ENCODE data around the gene IGFN1. TPM values are rescaled to one million over a fixed set of nuclear protein-coding genes. Genes with fewer than 3 reads are reported as not detected.
"Not testable (repeated sequence)": the region's sequence is repeated elsewhere in the genome, so short reads cannot be mapped to it uniquely, and the experiment has no call there.

The IGFN1 gene
- total and polyA plus RNA-seq, 9 of the 15 experiments (the other 6 are each of a cell fraction or from before 2014, with no cell fraction given) = 0.04 TPM; not detected in 8

- TF ChIP-seq KAT2B (IDR thresholded peaks at IDR 0.05; ENCODE audit: low read depth, low read length) (no peak), SMAD1 (IDR thresholded peaks at IDR 0.05; ENCODE audit: low read depth, low read length, partially characterized antibody) (no peak)
Observed at GRCh38 chr1:201157949-201158348, 32.7 kb upstream of the IGFN1 start (continued).

DNA sequence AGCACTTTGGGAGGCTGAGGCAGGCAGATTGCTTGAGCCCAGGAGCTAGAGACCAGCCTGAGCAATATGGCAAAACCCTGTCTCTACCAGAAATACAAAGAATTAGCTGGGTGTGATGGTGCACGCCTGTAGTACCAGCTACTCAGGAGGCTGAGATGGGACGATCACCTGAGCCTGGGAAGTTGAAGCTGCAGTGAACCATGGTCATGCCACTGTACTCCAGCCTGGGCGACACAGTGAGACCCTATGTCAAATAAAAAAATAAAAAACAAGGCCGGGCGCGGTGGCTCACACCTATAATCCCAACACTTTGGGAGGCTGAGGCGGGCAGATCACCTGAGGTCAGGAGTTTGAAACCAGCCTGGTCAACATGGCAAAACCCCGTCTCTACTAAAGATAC lies 27.6 kb upstream of the IGFN1 start:
- FAIRE-seq; H2AFZ ChIP-seq (ENCODE audit: low read depth, low read length); H3K36me3 ChIP-seq (ENCODE audit: control insufficient read depth, insufficient read depth, low read length); intact Hi-C loops (cut with micrococcal nuclease); DNase-seq (ENCODE audit: extremely low read depth in 1 of 4, low spot score in 3 of 4); H3K9me3 ChIP-seq (replicated peaks; ENCODE audit: control insufficient read depth, insufficient read depth, low read depth, low read length); H3K27me3 ChIP-seq (ENCODE audit: control insufficient read depth in 2 of 2, insufficient read depth in 2 of 2, low read length in 2 of 2); H3K9ac ChIP-seq (ENCODE audit: insufficient read depth in 1 of 2, low read depth in 2 of 2, low read length in 2 of 2); H3K79me2 ChIP-seq (ENCODE audit: control insufficient read depth, insufficient read depth, low read length); H3K4me2 ChIP-seq (ENCODE audit: insufficient read depth, low read length); H4K20me1 ChIP-seq (replicated peaks; ENCODE audit: control insufficient read depth, insufficient read depth, low read length); in situ Hi-C loops (cut with MboI); H3K9me1 ChIP-seq (ENCODE audit: control insufficient read depth, insufficient read depth, low read length); ATAC-seq; CTCF ChIA-PET (ENCODE audit: low intra/inter-chr PET ratio); BruUV-seq (replicated peaks); H3K27ac ChIP-seq (ENCODE audit: extremely low read depth, low read depth, low read length); H3K4me3 ChIP-seq: not testable (repeated sequence)
- POLR2A ChIA-PET = interaction anchor here (0.6 to 1.7 kb wide), 2 partner anchors 9 to 37 kb away, joined by 3 to 6 read pairs; partner anchors contain the start of gene TMEM9
- WGBS (ENCODE audit: insufficient coverage, low coverage, missing lambda C conversion rate) = 67% methylated on average over 8 of the region's 8 CpGs
- peaks cover 4 to 14% of the 10 kb centered on the region in 2 experiments; a peak in 3 of 5 replicates for H3K4me1 ChIP-seq (replicated peaks in 1 of 2; ENCODE audit: control insufficient read depth in 2 of 2, insufficient read depth in 2 of 2, low read length in 2 of 2)

DNA sequence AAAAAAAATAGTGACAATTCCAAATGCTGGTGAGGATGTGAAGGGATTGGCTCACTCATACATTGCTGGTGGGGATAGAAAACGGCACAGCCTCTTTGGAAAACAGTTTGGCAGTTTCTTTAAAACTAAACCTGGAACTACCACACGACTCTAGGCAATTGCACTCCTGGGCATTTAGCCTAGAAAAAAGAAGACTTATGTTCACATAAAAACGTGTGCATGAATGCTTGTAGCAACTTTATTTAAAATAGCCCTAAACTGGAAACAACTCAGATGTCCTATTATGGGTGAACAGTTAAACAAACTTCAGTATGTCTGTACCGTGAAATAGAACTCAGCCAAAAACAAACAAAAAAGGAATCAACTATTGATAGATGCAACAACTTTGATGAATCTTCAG lies 26.9 kb upstream of the IGFN1 start:
- FAIRE-seq = no peak
- H3K9ac ChIP-seq (ENCODE audit: insufficient read depth in 1 of 2, low read depth in 2 of 2, low read length in 2 of 2) = no peak overlapping the region
- H3K27me3 ChIP-seq (ENCODE audit: control insufficient read depth in 2 of 2, insufficient read depth in 2 of 2, low read length in 2 of 2) = no peaks in the 10 kb centered on the region
- H2AFZ ChIP-seq (ENCODE audit: low read depth, low read length) = peak overlapping the region; percentile 45; the same call in 1 of the 2 replicates
- no peaks in the 10 kb centered on the region for H3K36me3 ChIP-seq (ENCODE audit: control insufficient read depth, insufficient read depth, low read length)
- ChIA-PET CTCF (ENCODE audit: low intra/inter-chr PET ratio) (no interaction called here), POLR2A (interaction anchor here (1.7 kb wide), 1 partner anchor 10 kb away, joined by 6 read pairs; the partner anchor contains the start of gene TMEM9)
- no peaks in the 10 kb centered on the region for H4K20me1 ChIP-seq (replicated peaks; ENCODE audit: control insufficient read depth, insufficient read depth, low read length)
- no peaks in the 10 kb centered on the region for H3K9me1 ChIP-seq (ENCODE audit: control insufficient read depth, insufficient read depth, low read length)
- WGBS (ENCODE audit: insufficient coverage, low coverage, missing lambda C conversion rate) = 14% methylated on average over 4 of the region's 4 CpGs
- no peaks in the 10 kb centered on the region for H3K79me2 ChIP-seq (ENCODE audit: control insufficient read depth, insufficient read depth, low read length)
- peaks cover 4 to 14% of the 10 kb centered on the region in 2 experiments; a peak in 3 of 5 replicates for H3K4me1 ChIP-seq (replicated peaks in 1 of 2; ENCODE audit: control insufficient read depth in 2 of 2, insufficient read depth in 2 of 2, low read length in 2 of 2)
- intact Hi-C loops (cut with micrococcal nuclease) = no loop called here
- H3K4me2 ChIP-seq (ENCODE audit: insufficient read depth, low read length) = no peak overlapping the region
- DNase-seq (ENCODE audit: extremely low read depth in 1 of 4, low spot score in 3 of 4) = no peak
- no TSS peak for BruUV-seq (replicated peaks)
- H3K9me3 ChIP-seq (replicated peaks; ENCODE audit: control insufficient read depth, insufficient read depth, low read depth, low read length) = no peaks in the 10 kb centered on the region
- no peak overlapping the region for H3K27ac ChIP-seq (ENCODE audit: extremely low read depth, low read depth, low read length)
- H3K4me3 ChIP-seq = no peak overlapping the region
- no peak for ATAC-seq
- in situ Hi-C loops (cut with MboI) = no loop called here
- TF ChIP-seq HCFC1 (IDR thresholded peaks at IDR 0.05; ENCODE audit: low read depth, low read length) = no peak
- TF ChIP-seq, protein P1, sequence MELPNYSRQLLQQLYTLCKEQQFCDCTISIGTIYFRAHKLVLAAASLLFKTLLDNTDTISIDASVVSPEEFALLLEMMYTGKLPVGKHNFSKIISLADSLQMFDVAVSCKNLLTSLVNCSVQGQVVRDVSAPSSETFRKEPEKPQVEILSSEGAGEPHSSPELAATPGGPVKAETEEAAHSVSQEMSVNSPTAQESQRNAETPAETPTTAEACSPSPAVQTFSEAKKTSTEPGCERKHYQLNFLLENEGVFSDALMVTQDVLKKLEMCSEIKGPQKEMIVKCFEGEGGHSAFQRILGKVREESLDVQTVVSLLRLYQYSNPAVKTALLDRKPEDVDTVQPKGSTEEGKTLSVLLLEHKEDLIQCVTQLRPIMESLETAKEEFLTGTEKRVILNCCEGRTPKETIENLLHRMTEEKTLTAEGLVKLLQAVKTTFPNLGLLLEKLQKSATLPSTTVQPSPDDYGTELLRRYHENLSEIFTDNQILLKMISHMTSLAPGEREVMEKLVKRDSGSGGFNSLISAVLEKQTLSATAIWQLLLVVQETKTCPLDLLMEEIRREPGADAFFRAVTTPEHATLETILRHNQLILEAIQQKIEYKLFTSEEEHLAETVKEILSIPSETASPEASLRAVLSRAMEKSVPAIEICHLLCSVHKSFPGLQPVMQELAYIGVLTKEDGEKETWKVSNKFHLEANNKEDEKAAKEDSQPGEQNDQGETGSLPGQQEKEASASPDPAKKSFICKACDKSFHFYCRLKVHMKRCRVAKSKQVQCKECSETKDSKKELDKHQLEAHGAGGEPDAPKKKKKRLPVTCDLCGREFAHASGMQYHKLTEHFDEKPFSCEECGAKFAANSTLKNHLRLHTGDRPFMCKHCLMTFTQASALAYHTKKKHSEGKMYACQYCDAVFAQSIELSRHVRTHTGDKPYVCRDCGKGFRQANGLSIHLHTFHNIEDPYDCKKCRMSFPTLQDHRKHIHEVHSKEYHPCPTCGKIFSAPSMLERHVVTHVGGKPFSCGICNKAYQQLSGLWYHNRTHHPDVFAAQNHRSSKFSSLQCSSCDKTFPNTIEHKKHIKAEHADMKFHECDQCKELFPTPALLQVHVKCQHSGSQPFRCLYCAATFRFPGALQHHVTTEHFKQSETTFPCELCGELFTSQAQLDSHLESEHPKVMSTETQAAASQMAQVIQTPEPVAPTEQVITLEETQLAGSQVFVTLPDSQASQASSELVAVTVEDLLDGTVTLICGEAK (IDR thresholded peaks at IDR 0.05) = peak; percentile 57
- TF ChIP-seq, protein P1 (CRISPR knock-in tag; IDR thresholded peaks at IDR 0.05) = no peak

All from K562 (cell line).